GM06990 (cell line): ENCODE results near the gene EPHA1.

Source experiments
- DNase-seq: peaks from one replicate; pipeline ENCODE4 v3.0.0-alpha.2; 2011; ENCODE audit not compliant: insufficient read length; ENCODE audit errors: extremely low read depth
- H3K27me3 ChIP-seq: replicated peaks from 2 replicates; pipeline ENCODE4 v1.6.0; 2011; ENCODE audit warnings: low read length; ENCODE audit not compliant: control insufficient read depth, insufficient read depth
- H3K36me3 ChIP-seq: 2 replicates; pipeline ENCODE4 v1.5.1; 2011; ENCODE audit warnings: low read length; ENCODE audit not compliant: control insufficient read depth, insufficient read depth
- H3K4me3 ChIP-seq: replicated peaks from 2 replicates; pipeline ENCODE4 v1.5.1; 2011; ENCODE audit warnings: low read depth, mild to moderate bottlenecking, control low read depth, low read length
- TF ChIP-seq, protein P1 (sequence below): IDR thresholded peaks from 2 replicates; pipeline ENCODE4 v1.5.1; 2011; ENCODE audit warnings: low read length, control low read depth, mild to moderate bottlenecking, inconsistent platforms; ENCODE audit not compliant: insufficient read depth, poor library complexity, severe bottlenecking

Gene EPHA1

DNA sequence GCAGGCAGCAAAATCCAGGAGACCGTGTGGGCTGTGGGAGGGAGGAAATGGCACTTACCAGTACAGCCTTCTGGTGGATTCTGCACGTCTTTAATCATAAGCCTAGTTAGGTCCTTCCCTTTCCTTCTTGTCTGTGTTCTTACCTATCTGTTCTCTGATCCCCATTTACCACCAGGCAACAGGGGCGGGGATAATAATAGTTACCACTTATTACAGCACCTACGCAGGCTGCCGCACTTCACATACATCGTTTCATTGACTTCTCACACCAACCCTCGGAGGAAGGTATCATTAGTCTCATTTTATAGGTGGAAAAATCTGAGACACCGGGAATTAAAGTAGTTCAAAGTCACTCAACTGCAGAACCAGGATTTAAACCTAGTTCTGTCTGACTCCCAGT, 4.5 kb upstream of the EPHA1 start:
- TF ChIP-seq, protein P1, sequence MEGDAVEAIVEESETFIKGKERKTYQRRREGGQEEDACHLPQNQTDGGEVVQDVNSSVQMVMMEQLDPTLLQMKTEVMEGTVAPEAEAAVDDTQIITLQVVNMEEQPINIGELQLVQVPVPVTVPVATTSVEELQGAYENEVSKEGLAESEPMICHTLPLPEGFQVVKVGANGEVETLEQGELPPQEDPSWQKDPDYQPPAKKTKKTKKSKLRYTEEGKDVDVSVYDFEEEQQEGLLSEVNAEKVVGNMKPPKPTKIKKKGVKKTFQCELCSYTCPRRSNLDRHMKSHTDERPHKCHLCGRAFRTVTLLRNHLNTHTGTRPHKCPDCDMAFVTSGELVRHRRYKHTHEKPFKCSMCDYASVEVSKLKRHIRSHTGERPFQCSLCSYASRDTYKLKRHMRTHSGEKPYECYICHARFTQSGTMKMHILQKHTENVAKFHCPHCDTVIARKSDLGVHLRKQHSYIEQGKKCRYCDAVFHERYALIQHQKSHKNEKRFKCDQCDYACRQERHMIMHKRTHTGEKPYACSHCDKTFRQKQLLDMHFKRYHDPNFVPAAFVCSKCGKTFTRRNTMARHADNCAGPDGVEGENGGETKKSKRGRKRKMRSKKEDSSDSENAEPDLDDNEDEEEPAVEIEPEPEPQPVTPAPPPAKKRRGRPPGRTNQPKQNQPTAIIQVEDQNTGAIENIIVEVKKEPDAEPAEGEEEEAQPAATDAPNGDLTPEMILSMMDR: no peak
- Histone ChIP-seq H3K27me3 (0 out of 2 replicates have a peak, but pooled peaks cover 1% of the 10 kb centered on the region), H3K4me3 (no peak overlapping the region), H3K36me3 (no peaks in the 10 kb centered on the region)
- no peak for DNase-seq

DNA sequence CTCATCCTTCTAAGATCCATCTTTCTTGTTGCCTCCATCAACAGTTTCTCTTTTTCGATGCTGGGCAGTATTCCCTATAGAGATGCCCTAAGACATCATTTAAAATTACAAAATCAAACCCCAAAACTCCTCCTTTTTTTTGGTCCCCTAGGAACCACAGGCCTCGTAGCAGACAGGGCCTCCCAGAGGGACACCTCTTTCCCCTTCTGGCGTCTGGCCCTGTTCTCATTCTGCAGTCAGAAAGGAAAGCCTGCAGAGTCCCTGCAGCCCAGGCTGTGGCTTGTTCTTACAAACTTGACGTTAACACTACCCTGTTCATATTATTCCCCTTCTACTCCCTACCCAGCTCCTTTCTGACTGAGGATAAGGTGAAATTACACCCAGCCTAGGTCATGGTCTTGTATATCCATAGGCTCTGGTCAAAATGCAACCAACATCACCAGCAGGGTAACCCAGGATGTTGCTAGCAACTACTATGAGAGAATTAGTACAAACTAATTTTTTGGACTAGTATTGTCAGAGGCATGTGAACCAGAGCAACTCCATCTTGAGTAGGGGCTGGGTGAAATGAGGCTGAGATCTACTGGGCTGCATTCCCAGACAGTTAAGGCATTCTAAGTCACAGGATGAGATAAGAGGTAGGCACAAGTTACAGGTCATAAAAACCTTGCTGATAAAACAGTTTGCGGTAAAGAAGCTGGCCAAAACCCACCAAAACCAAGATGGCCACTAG, 3.5 kb upstream of the EPHA1 start:
- Histone ChIP-seq H3K4me3 (no peak overlapping the region), H3K27me3 (no peaks in the 10 kb centered on the region), H3K36me3 (no peaks in the 10 kb centered on the region)
- TF ChIP-seq, protein P1: no peak
- DNase-seq: no peak

DNA sequence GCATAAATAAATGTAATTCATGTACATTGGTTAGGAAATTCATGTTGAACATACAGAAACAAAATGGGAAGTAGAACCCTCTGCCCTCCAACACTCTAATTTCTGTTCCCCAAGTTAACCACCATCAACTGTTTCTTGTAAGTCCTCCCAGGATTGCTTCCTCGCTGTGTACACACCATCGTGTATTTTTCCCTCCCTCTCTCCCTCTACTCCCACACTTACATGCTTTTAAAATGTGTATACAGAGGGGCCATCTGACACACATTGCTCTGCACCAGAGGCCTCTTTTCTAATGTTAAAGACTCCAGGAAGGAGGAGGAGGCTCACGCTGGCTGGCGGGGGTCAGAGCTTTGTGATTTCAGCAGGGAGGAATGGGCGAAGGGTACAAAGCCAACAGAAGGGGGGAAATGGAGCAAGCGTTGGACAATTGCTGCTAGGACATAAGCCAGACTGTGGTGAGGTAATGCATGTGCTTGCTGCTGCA, 1.9 kb upstream of the EPHA1 start:
- no peak for DNase-seq
- no peaks in the 10 kb centered on the region for H3K36me3 ChIP-seq
- H3K27me3 ChIP-seq: no peaks in the 10 kb centered on the region; the same call in 1 of the 2 replicates
- TF ChIP-seq, protein P1: no peak
- no peak overlapping the region for H3K4me3 ChIP-seq

DNA sequence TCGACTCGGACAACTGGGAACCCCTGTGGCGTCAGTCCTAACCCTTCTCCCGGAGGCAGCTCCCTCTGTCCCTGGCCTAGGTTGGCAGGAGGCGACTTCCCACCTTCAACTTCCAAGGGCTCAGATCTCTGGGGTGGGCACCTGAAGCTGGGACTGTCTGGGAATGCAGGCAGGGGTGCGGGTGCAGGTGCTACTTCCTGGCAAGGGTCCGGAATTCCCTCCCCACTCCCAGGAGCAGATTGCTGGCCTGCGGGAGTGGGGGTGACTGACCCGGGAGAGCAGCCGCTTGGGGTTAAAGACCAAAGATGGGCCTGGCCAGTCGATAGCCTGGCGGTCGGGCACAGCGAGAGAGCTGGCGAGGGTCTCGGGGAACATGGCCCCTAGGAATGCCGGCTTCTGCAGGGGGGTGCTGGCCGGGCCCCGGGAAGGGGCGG, 387 bp downstream of the EPHA1 start:
- TF ChIP-seq, protein P1: no peak
- no peak for DNase-seq
- H3K27me3 ChIP-seq: no peaks in the 10 kb centered on the region; the same call in 1 of the 2 replicates
- no peaks in the 10 kb centered on the region for H3K36me3 ChIP-seq
- no peak overlapping the region for H3K4me3 ChIP-seq

DNA sequence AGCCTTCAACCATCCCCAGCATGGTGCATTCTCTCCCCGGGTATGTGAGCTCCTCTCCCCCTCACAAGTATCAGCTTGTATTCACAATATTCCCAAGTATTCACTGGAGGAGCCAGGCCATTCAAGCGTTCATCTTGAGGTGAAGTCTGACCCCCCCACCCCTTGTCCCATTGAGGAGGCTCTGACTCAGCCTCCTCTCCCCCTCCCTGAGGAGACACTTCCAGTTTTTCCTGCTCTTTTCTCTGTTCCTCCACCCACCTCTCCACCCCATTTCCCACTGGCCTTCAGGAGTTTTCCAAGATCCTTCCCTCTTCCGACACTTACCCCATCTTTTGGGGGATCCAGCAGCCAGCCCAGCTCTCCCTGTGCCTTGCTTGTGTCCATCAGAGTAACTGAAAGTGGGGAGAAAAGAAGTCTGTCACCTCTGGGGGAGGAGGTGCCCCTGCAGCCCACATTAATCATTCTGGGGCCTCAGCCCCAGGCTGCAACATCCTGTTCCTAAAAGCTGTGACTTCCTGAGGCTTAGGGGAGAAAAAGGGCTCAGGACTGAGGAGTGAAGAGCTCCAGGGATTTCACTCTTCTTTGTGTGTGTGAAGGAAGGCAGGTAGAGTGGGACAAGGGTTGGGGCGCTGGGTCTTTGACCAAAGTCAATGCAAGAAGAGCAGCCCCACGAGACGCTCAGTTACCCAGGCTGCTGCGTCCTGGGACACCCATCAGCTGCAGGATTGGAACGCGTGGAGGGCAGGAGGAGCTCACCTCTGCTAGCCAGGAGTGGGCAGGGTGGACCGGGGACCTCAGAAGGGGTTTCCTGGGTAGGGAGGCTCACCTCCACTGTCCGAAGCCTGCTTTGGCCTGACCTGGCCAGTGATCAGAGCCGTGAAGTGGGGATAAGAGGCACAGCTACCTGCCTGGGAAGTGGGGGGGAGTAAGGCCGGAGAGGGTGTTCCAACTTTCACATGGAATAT, 1.1 kb downstream of the EPHA1 start:
- no peak for DNase-seq
- Histone ChIP-seq H3K27me3 (no peaks in the 10 kb centered on the region; the same call in 1 of the 2 replicates), H3K36me3 (no peaks in the 10 kb centered on the region), H3K4me3 (no peak overlapping the region)
- TF ChIP-seq, protein P1: no peak
